MM.1S (cell line): ENCODE results near the gene PBX4.
A peak's percentile ranks its signal among the peaks of the same experiment; 100 is the strongest.

Source experiments
- DNase-seq: peaks from one replicate; pipeline ENCODE4 v3.0.0-alpha.2; 2015
- H2AFZ ChIP-seq: fragments of 300-600 bp; sonication (generic); 2 replicates; pipeline ENCODE4 v1.6.0; 2016; ENCODE audit warnings: antibody characterized with exemption, low read length
- H3F3A ChIP-seq: fragments of 300-600 bp; sonication (generic); 2 replicates; pipeline ENCODE4 v1.6.1; 2016; ENCODE audit warnings: mild to moderate bottlenecking, antibody characterized with exemption, low read length, moderate library complexity, mixed read lengths; ENCODE audit not compliant: insufficient read depth
- H3K27ac ChIP-seq: fragments of 300-600 bp; sonication (generic); 2 replicates; pipeline ENCODE4 v1.5.1; 2016; ENCODE audit warnings: mild to moderate bottlenecking, low read length
- H3K27me3 ChIP-seq: fragments of 300-600 bp; sonication (generic); replicated peaks from 2 replicates; pipeline ENCODE4 v1.6.0; 2016; ENCODE audit warnings: low read length; ENCODE audit not compliant: insufficient read depth
- H3K36me3 ChIP-seq: fragments of 300-600 bp; sonication (generic); replicated peaks from 2 replicates; pipeline ENCODE4 v1.6.1; 2016; ENCODE audit warnings: mild to moderate bottlenecking, low read length, mixed read lengths; ENCODE audit not compliant: insufficient read depth
- H3K4me1 ChIP-seq: fragments of 300-600 bp; sonication (generic); 2 replicates; pipeline ENCODE4 v1.6.1; 2016; ENCODE audit warnings: low read length, mixed read lengths
- H3K4me2 ChIP-seq: fragments of 300-600 bp; sonication (generic); 2 replicates; pipeline ENCODE4 v1.6.0; 2016; ENCODE audit warnings: low read depth, low read length
- H3K4me3 ChIP-seq: fragments of 300-600 bp; sonication (generic); 2 replicates; pipeline ENCODE4 v1.5.1; 2016; ENCODE audit warnings: low read length, mixed read lengths
- H3K79me2 ChIP-seq: fragments of 300-600 bp; sonication (generic); 2 replicates; pipeline ENCODE4 v1.6.1; 2016; ENCODE audit warnings: mixed run types, low read length, mixed read lengths
- H3K9ac ChIP-seq: fragments of 300-600 bp; sonication (generic); 2 replicates; pipeline ENCODE4 v1.6.1; 2016; ENCODE audit warnings: low read length, mixed read lengths
- H3K9me2 ChIP-seq: fragments of 300-600 bp; sonication (generic); replicated peaks from 2 replicates; pipeline ENCODE4 v1.6.1; 2016; ENCODE audit warnings: mild to moderate bottlenecking, low read length, mixed read lengths; ENCODE audit not compliant: insufficient read depth
- H3K9me3 ChIP-seq: fragments of 300-600 bp; sonication (generic); replicated peaks from 2 replicates; pipeline ENCODE4 v1.6.1; 2016; ENCODE audit warnings: mild to moderate bottlenecking, low read length, mixed read lengths; ENCODE audit not compliant: insufficient read depth
- H4K20me1 ChIP-seq: fragments of 300-600 bp; sonication (generic); 2 replicates; pipeline ENCODE4 v1.6.1; 2016; ENCODE audit warnings: mild to moderate bottlenecking, low read length, moderate library complexity, mixed read lengths; ENCODE audit not compliant: insufficient read depth
- CTCF ChIP-seq: fragments of 300-600 bp; sonication (generic); IDR thresholded peaks from 2 replicates; pipeline ENCODE4 v1.5.1; 2016; ENCODE audit warnings: antibody characterized with exemption, low read length, mixed read lengths
- EZH2 ChIP-seq: fragments of 300-600 bp; sonication (generic); optimal IDR thresholded peaks from 2 replicates; pipeline ENCODE3; 2017; ENCODE audit warnings: low read depth, mild to moderate bottlenecking, antibody characterized with exemption, low read length, mixed read lengths
- EZH2phosphoT487 ChIP-seq: fragments of 300-600 bp; sonication (generic); IDR thresholded peaks from 2 replicates; pipeline ENCODE4 v1.6.1; 2018; ENCODE audit warnings: antibody characterized with exemption, low read length

The PBX4 gene

GRCh38 chr19:19570571-19570970 is 47.9 kb downstream of the PBX4 start:
- no peaks in the 10 kb centered on the region for H3K36me3 ChIP-seq
- no peaks in the 10 kb centered on the region for H3K9me3 ChIP-seq
- H3K79me2 ChIP-seq, result no peaks in the 10 kb centered on the region
- no peak overlapping the region for H3K9ac ChIP-seq
- H3K27ac ChIP-seq, result no peak overlapping the region
- DNase-seq, result no peak
- 0 out of 2 replicates have a peak overlapping the region, but pooled peaks have one; percentile 27 for H3K4me2 ChIP-seq
- no peaks in the 10 kb centered on the region for H3F3A ChIP-seq
- TF ChIP-seq EZH2, result no peak
- TF ChIP-seq EZH2phosphoT487, result no peak
- TF ChIP-seq CTCF, result no peak
- H3K4me3 ChIP-seq, result no peak overlapping the region
- H3K27me3 ChIP-seq, result no peaks in the 10 kb centered on the region; the same call in 1 of the 2 replicates
- no peak overlapping the region for H2AFZ ChIP-seq
- no peaks in the 10 kb centered on the region for H4K20me1 ChIP-seq
- no peaks in the 10 kb centered on the region for H3K9me2 ChIP-seq
- H3K4me1 ChIP-seq, result no peaks in the 10 kb centered on the region

- Histone ChIP-seq H3K36me3 (no peaks in the 10 kb centered on the region), H2AFZ (no peak overlapping the region), H3K9ac (no peak overlapping the region), H3K4me2 (no peak overlapping the region), H3K9me2 (no peaks in the 10 kb centered on the region), H3K9me3 (no peaks in the 10 kb centered on the region), H3F3A (no peaks in the 10 kb centered on the region), H3K4me3 (no peak overlapping the region), H3K4me1 (no peaks in the 10 kb centered on the region), H4K20me1 (no peaks in the 10 kb centered on the region), H3K27ac (no peak overlapping the region), H3K27me3 (no peaks in the 10 kb centered on the region; the same call in 1 of the 2 replicates), H3K79me2 (no peaks in the 10 kb centered on the region)
- TF ChIP-seq EZH2phosphoT487 (no peak), EZH2 (no peak), CTCF (no peak)
- no peak for DNase-seq
Observed at GRCh38 chr19:19568802-19569756, 49.4 kb downstream of the PBX4 start.

DNA sequence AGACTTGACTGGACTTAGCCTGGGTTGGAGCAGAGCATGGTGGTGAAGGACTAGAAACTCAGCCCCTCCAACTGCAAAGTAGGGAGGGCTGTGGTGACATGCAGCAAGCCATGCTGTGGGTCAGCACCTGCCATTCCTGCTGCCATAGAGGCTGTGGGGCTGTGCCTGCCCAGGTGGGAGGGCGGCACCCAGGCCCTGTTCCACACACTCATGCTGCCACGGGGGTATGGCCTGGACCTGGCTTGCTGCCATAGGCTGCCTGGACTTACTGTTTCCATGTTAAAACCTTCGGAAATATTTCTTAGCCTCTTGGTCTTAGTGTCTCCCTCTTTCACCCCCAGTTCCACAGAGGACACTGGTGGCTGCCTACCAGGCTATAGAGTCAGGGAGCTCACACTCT is 51.1 kb downstream of the PBX4 start:
- H3K9me3 ChIP-seq, result no peaks in the 10 kb centered on the region
- H3K9me2 ChIP-seq, result no peaks in the 10 kb centered on the region
- H3K36me3 ChIP-seq, result no peaks in the 10 kb centered on the region
- no peaks in the 10 kb centered on the region for H3K27me3 ChIP-seq
- H3K79me2 ChIP-seq, result no peaks in the 10 kb centered on the region
- no peak overlapping the region for H3K27ac ChIP-seq
- no peaks in the 10 kb centered on the region for H3F3A ChIP-seq
- H3K4me3 ChIP-seq, result no peak overlapping the region
- H3K9ac ChIP-seq, result no peak overlapping the region
- no peaks in the 10 kb centered on the region for H4K20me1 ChIP-seq
- no peak overlapping the region for H3K4me2 ChIP-seq
- DNase-seq, result no peak
- TF ChIP-seq EZH2phosphoT487 (no peak), EZH2 (no peak)
- no peaks in the 10 kb centered on the region for H3K4me1 ChIP-seq
- H2AFZ ChIP-seq, result no peak overlapping the region

GRCh38 chr19:19566306-19566705 is 52.2 kb downstream of the PBX4 start:
- H3K9me3 ChIP-seq, result no peaks in the 10 kb centered on the region
- no peaks in the 10 kb centered on the region for H3F3A ChIP-seq
- TF ChIP-seq EZH2, result no peak
- no peak for TF ChIP-seq CTCF
- no peak for TF ChIP-seq EZH2phosphoT487
- H3K9me2 ChIP-seq, result no peaks in the 10 kb centered on the region
- H3K27me3 ChIP-seq, result peaks cover 9% of the 10 kb centered on the region
- H3K27ac ChIP-seq, result no peak overlapping the region
- no peak overlapping the region for H2AFZ ChIP-seq
- H3K4me1 ChIP-seq, result no peaks in the 10 kb centered on the region
- H3K4me3 ChIP-seq, result no peak overlapping the region
- H3K9ac ChIP-seq, result no peak overlapping the region
- H4K20me1 ChIP-seq, result no peaks in the 10 kb centered on the region
- no peak for DNase-seq
- H3K36me3 ChIP-seq, result no peaks in the 10 kb centered on the region
- H3K79me2 ChIP-seq, result no peaks in the 10 kb centered on the region
- H3K4me2 ChIP-seq, result no peak overlapping the region
